HG03460 (cell line): Measurements from ENCODE around the gene CDK6.

Experiments used
- ATAC-seq: cut with Tn5 transposase; IDR thresholded peaks from one replicate; pipeline ENCODE4 v1.9.1; 2021; ENCODE audit not compliant: unreplicated experiment

The CDK6 gene

DNA sequence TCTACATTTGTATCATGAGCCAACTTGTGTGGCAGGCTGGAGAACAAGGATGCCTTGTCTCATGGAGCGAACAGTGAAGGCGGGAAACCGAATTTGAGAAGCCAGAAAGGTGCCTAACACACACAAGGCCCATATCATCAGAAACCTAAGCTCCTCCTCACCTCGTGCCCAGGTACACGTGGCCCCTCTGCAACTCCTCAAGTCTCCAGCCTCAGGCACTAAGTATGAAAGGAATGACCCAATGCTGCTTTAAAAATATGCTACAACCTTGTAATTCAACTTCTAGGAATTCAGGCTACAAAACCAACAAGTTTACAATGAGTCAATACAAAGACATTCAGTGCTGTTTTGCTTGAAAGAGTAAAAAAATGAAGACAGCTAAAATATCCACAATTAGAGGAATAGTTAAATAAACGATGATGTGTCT, 95.7 kb downstream of the CDK6 start:
- no peak for ATAC-seq

DNA sequence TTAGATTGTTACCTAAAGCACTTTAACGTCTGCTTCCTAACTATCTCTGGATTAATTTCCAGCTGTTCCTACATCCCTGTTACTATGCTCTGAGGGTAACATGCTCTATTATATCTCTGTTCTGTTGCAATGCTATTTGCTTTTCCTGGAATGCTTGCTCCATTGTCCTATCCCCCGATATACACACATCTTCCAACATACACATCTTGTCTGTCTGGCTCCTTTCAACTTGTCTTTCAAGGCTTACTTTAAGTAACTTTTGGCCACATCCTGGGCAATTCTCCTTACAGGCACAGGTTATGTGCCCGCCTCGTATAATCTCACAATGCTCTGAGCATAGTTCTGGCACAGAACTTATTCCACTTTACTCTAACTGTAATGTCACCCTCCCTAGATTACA, 96.2 kb downstream of the CDK6 start:
- no peak for ATAC-seq

DNA sequence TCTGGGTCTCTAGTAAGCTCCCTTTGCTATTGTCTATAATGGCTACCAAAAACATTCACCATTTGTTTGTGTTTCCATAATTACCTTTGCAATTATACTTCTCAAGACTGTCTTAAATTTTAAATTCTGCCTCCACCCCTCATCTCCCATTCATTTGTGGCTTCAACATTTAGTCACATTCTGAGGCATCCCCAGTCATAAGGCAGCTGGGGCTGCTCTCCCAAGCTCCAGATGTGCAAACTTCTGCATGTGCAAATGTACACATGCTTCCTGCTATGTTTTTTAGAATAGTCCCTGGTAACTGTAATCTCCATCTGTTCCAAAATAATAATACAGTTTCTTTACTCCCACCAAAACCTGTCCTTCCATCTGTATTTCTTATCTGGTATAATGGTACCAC, 97.3 kb downstream of the CDK6 start:
- no peak for ATAC-seq

DNA sequence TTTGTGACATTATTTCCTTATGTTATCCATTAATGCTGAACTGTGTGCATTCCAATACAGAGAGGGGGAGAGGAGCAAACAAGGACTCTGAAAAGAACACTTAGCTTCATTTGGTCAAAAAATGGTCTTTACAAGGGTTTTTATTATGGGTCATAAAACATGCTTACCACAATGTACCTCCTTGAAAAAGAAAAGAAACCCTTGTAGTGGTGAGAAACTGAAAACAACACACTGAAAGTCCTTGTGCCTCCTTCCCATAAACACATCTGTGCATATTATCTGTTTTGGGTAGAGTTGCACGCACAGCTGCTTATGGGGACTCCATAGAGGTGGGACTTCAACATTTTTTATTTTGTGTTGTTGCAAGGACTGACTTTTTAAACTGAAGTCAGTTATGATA, 98.7 kb downstream of the CDK6 start:
- peak; percentile 87 for ATAC-seq

DNA sequence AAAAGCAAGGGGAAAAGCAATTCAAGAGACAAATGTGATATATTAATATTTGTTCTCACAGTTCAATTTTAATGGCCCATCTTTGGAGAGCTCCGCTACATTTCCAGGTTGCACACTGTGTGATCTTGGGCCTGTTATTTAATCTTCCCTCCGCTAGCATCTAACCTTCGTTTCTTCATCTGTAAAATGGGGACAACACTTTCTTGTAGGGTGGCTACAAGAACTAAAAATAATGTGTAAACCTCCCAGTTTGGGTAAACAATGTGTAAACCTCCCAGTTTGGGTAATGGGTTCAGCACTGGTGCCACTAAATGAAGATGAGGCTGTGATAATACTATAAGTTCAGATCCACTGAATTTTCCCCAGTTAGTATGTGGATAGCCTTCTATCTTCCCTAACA, 99.5 kb downstream of the CDK6 start:
- ATAC-seq, result no peak

DNA sequence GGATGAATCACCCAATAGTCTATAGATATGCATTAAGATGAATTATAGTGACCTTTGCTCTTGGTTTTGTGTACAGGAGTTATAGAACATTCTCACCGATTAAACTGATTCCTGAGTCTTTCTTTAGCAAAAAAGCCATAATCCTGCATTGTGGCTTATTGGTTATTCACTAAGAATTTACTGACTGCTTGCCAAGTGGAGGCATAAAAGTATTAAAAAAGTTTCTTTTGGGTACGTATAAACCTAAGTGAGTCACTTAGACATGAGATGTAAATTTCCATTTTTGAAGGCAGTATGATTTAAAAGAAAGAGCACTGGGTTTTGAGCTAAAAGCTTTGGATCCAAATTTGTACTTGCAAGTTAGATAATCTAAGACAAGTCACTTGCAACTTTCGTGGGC, 100.7 kb downstream of the CDK6 start:
- ATAC-seq, result no peak

DNA sequence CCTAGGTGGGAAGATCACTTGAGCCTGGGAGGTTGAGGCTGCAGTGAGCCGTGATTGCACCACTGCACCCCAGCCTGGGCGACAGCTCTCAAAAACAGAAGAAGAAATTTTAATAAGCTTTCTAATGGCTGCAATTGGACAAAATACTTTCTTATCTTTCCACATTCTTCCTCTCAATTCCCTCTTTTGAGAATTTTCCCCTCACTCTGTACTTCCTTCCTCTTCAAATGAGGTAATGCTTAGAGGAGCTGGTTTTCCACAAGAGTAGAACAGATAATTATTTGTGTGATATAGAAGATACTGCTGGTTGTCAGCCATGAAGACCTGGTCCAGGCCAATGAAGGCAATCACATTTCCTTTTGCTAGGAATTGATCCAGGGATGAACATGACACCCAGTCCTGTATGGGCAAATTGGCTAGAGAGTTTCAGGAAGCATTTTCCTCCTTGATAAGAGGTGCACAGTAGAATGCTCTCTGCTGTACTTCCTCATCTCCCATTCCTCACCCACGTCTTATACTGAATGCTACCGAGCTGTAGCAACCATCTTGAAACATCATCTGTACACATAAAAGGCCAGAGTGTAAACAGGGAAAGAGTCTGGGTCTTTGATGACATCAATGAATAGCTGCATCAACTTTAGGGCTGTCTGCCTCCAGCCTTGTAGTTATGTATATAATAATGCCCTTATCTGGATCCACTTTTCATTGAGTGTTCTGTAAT, 103.9 kb downstream of the CDK6 start:
- no peak for ATAC-seq

DNA sequence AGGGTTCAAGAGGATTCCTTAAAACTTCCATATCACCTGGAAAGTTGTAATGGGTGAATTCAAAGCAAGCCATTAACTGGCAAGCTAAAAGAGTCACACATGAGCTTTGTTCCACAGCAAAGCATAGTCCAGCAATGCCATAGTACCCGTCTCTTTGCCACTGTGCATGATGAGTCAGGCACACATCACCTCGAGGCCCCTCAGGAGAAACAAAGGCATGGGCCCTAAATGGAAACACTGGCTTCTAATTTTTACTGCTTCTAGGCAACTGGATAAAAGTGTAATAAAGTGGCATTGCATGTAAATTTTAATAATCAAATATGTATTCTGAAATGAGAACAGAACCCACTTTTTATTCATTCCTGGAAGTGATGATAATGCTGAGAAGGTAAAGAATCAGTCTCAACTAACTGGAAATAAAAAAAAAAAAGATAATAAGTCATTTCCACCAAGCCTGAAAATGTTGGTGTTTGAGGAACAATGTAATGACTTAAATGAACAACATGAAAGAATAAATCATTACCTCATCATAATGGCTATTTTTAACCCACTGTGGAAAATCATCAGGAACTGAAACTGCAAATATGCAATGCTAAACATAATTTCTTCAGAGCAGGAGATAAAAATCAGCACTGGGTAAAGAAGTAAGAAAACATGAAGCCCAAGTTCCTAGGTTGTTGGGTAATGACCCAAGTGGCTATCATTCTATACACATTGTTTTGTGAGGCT, 104.9 kb downstream of the CDK6 start:
- ATAC-seq, result no peak

DNA sequence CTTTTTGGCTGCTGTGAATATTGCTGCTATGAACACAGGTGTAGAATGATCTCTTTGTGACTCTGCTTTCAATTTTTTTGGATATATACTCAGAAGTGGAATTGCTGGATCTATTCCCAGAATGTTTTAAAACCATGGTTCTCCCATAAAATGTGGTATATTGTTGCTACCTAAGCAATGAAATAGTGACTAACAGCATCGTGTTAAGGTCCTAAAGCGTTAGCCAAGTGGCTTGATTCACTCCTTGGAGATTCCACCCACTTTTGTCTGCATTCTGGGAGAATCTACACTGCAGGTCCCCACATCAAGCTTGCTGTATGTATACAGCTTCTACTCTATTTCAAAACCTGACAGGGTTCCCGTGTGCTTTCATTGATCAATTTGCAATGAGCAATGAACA, 105.6 kb downstream of the CDK6 start:
- ATAC-seq, result no peak

DNA sequence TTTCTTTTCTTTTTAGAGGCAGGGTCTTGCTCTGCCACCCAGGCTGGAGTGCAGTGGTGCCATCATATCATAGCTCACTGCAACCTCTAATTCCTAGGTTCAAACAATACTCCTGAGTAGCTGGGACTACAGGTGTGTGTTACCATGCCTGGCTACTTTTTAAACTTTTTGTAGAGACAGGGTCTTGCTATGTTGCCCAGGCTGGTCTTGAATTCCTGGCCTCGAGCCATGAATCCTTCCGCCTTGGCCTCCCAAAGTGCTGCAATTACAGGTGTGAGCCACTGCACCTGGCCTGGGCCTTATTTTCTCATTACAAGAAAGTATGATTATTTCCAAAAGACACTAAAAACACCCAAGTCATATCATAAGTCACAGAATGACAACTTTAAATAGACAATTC, 106.6 kb downstream of the CDK6 start:
- no peak for ATAC-seq

DNA sequence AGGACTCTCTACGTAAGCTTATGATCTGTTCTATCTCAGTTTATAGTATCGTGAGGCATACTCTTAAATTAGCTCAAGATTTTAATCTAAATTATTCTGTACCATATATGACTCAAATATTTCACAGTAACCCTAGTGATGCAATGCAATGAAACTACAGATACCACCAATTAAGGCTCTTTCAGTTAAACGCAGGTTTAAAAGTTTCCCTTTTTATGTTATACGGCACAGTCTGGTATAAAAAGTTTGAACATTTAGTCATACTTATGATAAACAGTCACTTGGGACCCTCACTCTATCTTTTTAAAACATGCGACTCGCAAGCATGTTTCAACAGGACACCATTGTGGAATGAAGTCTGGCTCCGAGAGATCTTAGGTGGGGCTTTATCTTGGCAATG, 107.2 kb downstream of the CDK6 start:
- no peak for ATAC-seq

DNA sequence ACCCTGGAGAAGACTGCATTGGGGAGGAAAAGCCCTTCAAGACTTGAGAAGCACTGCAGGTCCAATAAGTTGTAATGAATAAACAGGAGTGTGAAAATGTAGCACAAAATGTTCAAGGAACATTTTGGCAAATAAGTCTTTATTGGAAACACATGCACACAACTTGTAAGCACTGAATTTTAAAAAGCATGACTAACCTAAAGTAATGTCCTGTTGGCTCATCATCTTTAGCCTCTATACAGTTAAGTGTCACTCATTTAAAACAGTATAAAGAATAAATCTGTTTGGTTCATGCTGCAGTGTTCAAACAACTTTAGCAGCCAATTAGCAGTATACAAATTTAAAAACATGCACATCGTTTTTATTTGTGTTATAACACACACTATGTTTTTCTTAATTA, 108.6 kb downstream of the CDK6 start:
- ATAC-seq, result no peak

DNA sequence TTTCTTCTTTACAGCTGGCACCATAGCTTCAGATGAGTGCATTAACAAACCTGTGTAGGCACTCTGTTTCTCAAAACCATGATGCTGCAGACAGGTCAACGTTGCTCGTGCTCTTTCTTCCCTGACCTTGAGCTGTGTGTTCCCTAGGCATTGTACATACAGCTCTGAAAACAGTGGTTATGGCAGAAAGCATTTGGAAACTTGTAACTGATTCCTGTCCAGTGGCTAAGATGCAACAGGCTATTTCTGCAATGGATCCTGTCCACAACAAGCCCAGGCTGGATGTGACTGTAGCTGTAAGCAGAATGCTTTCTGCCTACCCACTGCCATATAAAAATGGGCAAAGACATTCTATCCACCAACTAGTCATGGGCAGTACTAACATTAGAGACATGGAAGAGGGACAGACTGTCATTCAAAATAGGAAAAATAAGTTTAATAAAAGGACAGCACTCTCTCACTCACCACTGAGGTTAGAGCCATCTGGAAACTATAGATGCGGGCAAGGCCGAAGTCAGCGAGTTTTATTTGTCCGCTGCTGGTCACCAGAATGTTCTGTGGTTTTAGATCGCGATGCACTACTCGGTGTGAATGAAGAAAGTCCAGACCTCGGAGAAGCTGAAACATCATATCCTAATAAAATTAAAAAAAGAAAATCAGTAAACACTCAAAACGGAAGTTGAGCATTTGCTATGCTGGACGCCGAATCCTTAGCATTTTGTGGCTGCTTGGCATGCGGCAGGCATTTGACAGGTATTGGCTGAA, 111.0 kb downstream of the CDK6 start:
- ATAC-seq, result no peak

DNA sequence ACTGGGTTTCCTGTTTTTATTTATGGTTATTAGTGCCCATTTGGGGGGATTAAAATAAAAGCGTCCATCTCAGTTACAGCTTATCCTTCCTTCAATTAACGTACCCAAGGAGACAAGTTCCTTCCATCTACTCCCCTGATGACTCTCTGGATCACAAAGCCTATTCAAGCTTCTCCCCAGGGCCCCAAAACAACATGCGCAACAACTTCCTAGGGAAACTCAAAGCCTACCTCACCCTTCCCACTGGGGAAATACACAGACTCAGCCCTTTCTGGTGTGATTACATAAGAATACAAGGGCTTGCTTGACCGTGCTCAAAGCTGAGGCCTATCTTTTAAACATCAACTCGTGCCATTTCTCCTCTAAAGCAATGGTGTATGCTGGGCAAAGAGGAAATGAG, 112.4 kb downstream of the CDK6 start:
- no peak for ATAC-seq

DNA sequence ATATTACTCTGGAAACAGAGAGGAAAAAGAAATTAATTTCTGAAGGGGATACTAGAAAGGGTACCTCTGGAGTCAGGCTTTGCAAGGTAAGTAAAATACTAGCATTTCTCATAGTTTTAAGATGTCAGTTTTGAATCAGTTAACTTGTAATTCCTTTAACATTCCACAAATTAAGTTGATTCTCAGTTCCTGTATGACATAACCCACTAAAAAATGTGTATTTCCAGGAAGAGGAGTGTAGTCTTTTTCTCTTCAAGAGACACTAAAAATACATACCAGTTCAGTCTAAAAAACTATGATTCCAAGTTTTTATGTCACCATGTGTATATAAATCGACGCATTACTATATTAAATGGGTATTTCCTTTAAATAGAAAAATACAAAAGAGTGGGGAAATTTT, 113.2 kb downstream of the CDK6 start:
- no peak for ATAC-seq

DNA sequence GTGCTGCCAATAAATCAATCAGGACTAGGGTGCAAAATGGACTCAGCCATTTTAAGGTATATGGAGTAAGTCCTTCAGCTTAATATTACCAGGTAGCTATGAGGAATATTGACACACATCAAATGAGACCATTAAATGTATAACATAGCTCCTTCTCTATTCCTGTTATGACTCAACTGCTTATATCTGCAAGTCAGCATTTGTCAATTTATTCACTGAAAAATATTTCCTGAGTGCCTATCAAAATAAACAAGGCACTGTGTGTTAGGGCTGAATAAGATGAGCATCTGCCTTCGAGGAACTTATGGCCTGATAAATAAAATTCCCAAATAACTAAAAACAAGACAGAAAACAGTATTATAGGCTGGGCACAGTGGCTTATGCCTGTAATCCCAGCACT, 113.8 kb downstream of the CDK6 start:
- no peak for ATAC-seq

DNA sequence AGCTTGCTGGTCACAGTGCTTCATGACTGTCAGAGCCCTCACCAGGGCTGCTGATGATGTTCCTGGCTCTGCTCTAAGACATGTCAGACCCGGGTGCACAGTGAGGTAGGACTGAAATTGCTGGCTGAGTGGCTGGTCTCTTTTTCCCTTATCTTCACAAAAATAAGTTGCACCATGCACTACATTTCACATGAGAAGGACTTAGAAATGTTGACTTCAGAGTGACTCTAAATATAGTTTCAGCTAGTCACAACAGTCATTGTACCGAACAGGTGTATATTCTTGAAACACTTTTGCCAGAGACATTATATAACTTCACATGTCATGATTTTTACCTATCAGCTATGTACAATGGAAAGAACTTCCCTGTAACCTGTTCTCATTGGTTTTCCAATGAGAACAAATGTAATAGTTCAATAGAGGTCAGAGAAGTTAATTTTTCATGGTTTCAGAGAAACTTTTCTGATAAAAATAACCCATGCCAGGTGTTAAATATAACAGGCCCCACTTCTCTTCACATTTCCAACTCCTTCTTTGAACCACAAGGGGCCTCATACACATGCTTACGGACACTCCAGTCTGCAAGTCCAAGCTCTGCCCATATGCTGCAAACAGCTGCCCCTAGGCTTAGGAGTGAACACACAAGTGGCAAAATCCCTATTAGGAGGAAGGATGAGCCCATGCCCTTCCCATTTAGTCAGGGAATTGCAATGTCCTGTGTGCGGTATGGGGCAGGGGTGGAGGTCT, 115.6 kb downstream of the CDK6 start:
- ATAC-seq, result peak; percentile 49

DNA sequence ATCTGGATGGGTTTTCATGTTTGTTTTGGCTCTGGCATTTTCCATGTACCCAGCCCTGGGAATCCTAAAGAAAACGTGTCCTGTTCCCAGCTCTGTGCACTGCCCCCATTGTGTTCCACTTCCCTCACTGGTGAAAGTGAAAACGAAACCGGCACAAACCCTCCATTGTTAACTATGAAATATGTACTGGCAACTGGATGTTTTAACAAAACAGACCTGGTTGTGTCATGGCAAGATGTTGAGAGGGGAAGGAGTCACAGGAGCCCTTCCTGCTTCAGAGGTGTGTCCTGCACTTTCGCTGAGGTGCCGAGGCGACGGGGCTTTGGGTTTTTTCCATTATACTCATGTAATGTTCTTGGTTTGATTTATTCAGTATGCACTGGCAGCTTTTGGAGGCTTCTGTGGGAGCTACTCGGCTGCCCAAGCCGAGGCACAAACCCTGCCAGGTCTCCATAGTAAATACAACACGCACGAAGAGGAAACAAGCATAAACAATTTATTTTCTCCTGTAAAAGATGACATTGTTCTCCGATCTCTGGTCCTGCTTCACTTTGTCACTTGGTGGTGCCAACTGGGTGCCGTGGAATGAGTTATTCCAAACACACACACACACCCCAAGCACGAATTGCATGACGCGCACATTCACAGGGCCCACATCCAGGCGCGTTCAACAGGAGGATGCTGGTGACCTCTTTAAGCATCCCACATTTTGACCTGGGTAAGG, 118.2 kb downstream of the CDK6 start:
- ATAC-seq, result peak; percentile 68

DNA sequence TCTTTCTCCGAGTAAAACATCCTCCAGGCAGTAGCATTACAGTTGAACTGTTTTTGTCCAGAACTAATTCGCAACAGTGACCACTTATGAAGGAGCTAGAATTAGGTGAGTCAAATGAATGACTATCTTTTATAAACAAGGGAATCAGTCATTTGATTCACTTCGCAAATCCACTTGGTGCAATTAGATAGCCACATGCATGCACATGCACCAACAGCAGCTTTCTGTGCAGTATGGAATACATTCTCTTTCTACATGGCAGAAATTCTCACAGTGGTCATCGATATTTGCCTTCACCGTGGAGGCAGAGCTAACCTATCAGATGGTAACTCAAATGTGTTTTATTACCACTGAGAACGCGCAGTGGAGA, 118.8 kb downstream of the CDK6 start:
- ATAC-seq, result peak; percentile 3

DNA sequence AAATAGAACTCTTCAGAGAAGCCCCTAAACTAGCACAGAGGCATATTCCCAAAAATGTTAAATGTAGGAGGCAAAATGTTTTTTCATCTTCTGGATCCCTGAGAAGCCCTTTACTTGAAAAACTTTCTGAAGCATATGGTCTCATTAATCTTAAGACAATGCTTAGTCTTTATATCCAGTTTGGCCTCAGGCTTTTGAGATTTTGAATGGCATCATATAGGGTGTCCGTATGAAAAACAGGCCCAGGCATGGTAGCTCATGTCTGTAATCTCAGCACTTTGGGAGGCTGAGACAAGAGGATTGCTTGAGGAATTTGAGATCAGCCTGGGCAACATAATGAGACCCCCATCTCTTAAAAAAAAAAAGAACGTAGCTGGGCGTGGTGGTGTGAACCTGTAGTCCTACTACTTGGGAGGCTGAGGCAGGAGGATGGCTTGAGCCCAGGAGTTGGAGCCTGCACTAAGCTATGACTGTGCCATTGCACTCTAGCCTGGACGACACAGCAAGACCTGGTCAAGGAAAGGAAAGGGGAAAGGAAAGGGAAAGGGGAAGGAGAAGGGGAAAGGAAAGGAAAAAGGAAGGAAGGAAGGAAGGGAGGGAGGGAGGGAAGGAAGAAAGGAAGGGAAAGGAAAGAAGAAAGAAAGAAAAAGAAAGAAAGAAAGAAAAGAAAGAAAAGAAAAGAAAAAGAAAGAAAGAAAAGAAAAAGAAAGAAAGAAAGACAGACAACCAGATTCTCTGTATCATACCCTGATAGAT, 119.4 kb downstream of the CDK6 start:
- ATAC-seq, result no peak
